Loucy (cell line): ENCODE measurements around the gene KLRC4.

Experiments
- H2AFZ ChIP-seq: fragments of 200-600 bp; sonication (generic); 2 replicates; pipeline ENCODE4 v1.6.0; 2016; ENCODE audit warnings: antibody characterized with exemption, mild to moderate bottlenecking, low read length, moderate library complexity
- H3F3A ChIP-seq: fragments of 200-600 bp; 2 replicates; pipeline ENCODE4 v1.6.0; 2016; ENCODE audit warnings: antibody characterized with exemption, low read depth, mild to moderate bottlenecking
- H3K27me3 ChIP-seq: fragments of 200-600 bp; sonication (generic); 2 replicates; pipeline ENCODE4 v1.6.1; 2014; ENCODE audit warnings: low read length, mild to moderate bottlenecking; ENCODE audit not compliant: insufficient read depth, poor library complexity, severe bottlenecking
- H3K36me3 ChIP-seq: fragments of 200-600 bp; sonication (generic); 2 replicates; pipeline ENCODE4 v1.6.1; 2016; ENCODE audit warnings: low read length; ENCODE audit not compliant: insufficient read depth
- H3K4me1 ChIP-seq: fragments of 200-600 bp; sonication (generic); 2 replicates; pipeline ENCODE4 v1.5.1; 2014; ENCODE audit warnings: low read length, mild to moderate bottlenecking; ENCODE audit not compliant: insufficient read depth, poor library complexity, severe bottlenecking
- H3K4me2 ChIP-seq: fragments of 200-600 bp; sonication (generic); 2 replicates; pipeline ENCODE4 v1.6.0; 2014; ENCODE audit warnings: antibody characterized with exemption, low read length, low read depth, mild to moderate bottlenecking; ENCODE audit not compliant: poor library complexity, severe bottlenecking
- H3K4me3 ChIP-seq: fragments of 200-600 bp; sonication (generic); 2 replicates; pipeline ENCODE4 v1.5.1; 2014; ENCODE audit warnings: low read length, mild to moderate bottlenecking, mixed read lengths; ENCODE audit not compliant: poor library complexity, severe bottlenecking
- H3K79me2 ChIP-seq: fragments of 200-600 bp; sonication (generic); 2 replicates; pipeline ENCODE4 v1.6.1; 2014; ENCODE audit warnings: low read length; ENCODE audit not compliant: insufficient read depth
- H3K9ac ChIP-seq: fragments of 200-600 bp; sonication (generic); 2 replicates; pipeline ENCODE4 v1.6.0; 2014; ENCODE audit warnings: mild to moderate bottlenecking, low read depth, low read length, moderate library complexity; ENCODE audit not compliant: poor library complexity, severe bottlenecking
- H3K9me2 ChIP-seq: fragments of 200-600 bp; sonication (generic); replicated peaks from 2 replicates; pipeline ENCODE4 v1.6.1; 2016; ENCODE audit warnings: low read depth, low read length, mixed read lengths
- H3K9me3 ChIP-seq: fragments of 200-600 bp; sonication (generic); 2 replicates; pipeline ENCODE4 v1.6.1; 2014; ENCODE audit warnings: mild to moderate bottlenecking, antibody characterized with exemption, low read length, low read depth; ENCODE audit not compliant: insufficient read depth
- H4K20me1 ChIP-seq: fragments of 200-600 bp; sonication (generic); 2 replicates; pipeline ENCODE4 v1.6.0; 2014; ENCODE audit warnings: antibody characterized with exemption, low read length, mild to moderate bottlenecking; ENCODE audit not compliant: insufficient read depth, poor library complexity, severe bottlenecking
- EZH2phosphoT487 ChIP-seq: fragments of 200-600 bp; IDR thresholded peaks from 2 replicates; pipeline ENCODE4 v1.6.1; 2018; ENCODE audit warnings: antibody characterized with exemption, mild to moderate bottlenecking, moderate library complexity, borderline replicate concordance
- TF ChIP-seq, protein P1 (sequence below): fragments of 200-600 bp; sonication (generic); conservative IDR thresholded peaks from 2 replicates; pipeline ENCODE4 v1.5.1; 2014; ENCODE audit warnings: mild to moderate bottlenecking, antibody characterized with exemption, low read length

KLRC4 gene

DNA sequence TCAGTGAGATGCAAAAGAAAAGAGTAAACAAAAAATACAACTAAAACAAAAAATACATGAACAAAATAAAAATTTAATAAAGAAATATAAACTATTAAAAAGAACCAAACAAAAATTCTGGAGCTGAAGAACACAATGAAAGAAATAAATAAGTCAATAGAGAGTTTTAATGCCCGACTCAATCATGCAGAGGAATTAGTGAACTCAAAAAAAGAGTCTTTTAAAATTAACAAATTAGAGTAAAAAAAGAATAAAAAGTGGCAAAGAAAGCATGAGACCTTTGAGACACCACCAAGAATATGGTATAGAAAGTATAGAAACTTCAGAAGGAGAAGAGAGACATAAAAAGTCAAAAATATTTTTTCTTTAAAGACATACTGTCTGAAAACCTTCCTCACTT is 46.2 kb upstream of the KLRC4 start:
- H3K4me2 ChIP-seq: no peak overlapping the region
- H3K4me1 ChIP-seq: no peaks in the 10 kb centered on the region
- H3K9ac ChIP-seq: no peak overlapping the region
- H3K36me3 ChIP-seq: no peaks in the 10 kb centered on the region
- H3K27me3 ChIP-seq: no peaks in the 10 kb centered on the region
- no peak overlapping the region for H2AFZ ChIP-seq
- H4K20me1 ChIP-seq: no peaks in the 10 kb centered on the region
- TF ChIP-seq EZH2phosphoT487: no peak
- TF ChIP-seq, protein P1, sequence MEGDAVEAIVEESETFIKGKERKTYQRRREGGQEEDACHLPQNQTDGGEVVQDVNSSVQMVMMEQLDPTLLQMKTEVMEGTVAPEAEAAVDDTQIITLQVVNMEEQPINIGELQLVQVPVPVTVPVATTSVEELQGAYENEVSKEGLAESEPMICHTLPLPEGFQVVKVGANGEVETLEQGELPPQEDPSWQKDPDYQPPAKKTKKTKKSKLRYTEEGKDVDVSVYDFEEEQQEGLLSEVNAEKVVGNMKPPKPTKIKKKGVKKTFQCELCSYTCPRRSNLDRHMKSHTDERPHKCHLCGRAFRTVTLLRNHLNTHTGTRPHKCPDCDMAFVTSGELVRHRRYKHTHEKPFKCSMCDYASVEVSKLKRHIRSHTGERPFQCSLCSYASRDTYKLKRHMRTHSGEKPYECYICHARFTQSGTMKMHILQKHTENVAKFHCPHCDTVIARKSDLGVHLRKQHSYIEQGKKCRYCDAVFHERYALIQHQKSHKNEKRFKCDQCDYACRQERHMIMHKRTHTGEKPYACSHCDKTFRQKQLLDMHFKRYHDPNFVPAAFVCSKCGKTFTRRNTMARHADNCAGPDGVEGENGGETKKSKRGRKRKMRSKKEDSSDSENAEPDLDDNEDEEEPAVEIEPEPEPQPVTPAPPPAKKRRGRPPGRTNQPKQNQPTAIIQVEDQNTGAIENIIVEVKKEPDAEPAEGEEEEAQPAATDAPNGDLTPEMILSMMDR: no peak
- H3K9me2 ChIP-seq: no peaks in the 10 kb centered on the region
- no peaks in the 10 kb centered on the region for H3K79me2 ChIP-seq
- no peak overlapping the region for H3K4me3 ChIP-seq
- no peaks in the 10 kb centered on the region for H3F3A ChIP-seq
- no peaks in the 10 kb centered on the region; the same call in 1 of the 2 replicates for H3K9me3 ChIP-seq

DNA sequence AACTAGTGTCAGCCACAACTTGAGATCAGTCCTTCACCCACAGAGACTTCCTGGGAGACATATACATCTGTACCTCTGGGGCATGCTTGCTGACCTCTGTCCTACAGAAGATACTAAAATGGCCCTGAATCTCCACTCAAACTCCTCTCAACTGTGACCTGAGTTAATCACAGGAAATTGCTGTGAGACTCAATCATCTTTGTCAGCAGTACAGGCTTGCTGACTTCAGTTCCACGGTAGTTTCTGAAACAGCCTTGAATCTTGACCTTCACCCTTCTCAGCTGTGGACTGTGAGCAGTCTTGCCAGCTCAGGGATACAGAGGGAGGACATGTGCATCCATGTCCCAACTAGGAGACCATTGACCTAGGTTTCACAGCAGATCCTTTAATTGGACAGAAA is 45.0 kb upstream of the KLRC4 start:
- Histone ChIP-seq H3K4me1 (no peaks in the 10 kb centered on the region), H3K9ac (no peak overlapping the region), H3F3A (no peaks in the 10 kb centered on the region), H4K20me1 (no peaks in the 10 kb centered on the region), H3K36me3 (no peaks in the 10 kb centered on the region), H3K4me3 (no peak overlapping the region), H3K9me2 (no peaks in the 10 kb centered on the region), H3K27me3 (no peaks in the 10 kb centered on the region), H3K9me3 (no peaks in the 10 kb centered on the region; the same call in 1 of the 2 replicates), H3K79me2 (no peaks in the 10 kb centered on the region), H2AFZ (no peak overlapping the region), H3K4me2 (no peak overlapping the region)
- TF ChIP-seq, protein P1: no peak
- TF ChIP-seq EZH2phosphoT487: no peak

DNA sequence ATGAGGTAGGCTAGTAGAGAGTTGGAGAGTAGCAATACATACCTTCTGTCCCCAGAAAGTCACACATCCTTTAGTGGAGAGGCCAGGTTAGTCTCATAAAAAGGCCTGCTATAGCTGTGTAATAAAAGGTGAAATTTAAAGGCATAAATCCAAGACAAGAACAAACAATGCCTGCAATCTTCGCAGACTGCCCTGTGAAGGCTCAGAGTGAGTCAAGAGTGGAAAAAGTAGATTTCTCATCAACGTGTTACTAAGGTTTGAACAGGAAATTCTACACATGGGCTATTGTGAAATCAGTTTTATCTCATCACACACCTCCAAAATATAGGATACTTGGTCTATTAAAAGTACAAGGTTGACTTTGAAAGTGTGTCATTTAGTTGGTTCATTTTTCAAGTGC is 43.6 kb upstream of the KLRC4 start, which contains the start of gene KLRC1:
KLRC1 (minus strand) TSS at position 222 of the 400 bp plus-strand sequence. CDS start 2,221 bp downstream, outside the sequence.
- Histone ChIP-seq H3K79me2 (no peaks in the 10 kb centered on the region), H3F3A (no peaks in the 10 kb centered on the region), H2AFZ (no peak within 1 kb of the TSS), H3K4me1 (no peaks in the 10 kb centered on the region), H4K20me1 (no peaks in the 10 kb centered on the region), H3K27me3 (no peaks in the 10 kb centered on the region), H3K9ac (no peak within 1 kb of the TSS), H3K9me2 (no peaks in the 10 kb centered on the region), H3K9me3 (no peaks in the 10 kb centered on the region; the same call in 1 of the 2 replicates), H3K4me2 (no peak within 1 kb of the TSS), H3K4me3 (no peak within 1 kb of the TSS), H3K36me3 (no peaks in the 10 kb centered on the region)
- TF ChIP-seq, protein P1: no peak
- no peak for TF ChIP-seq EZH2phosphoT487
